ENCODE data around the gene PANK4.

- no peak for TF ChIP-seq PATZ1 (CRISPR knock-in tag; IDR thresholded peaks at IDR 0.05; ENCODE audit: borderline replicate concordance)
- TF ChIP-seq POU6F1 (CRISPR knock-in tag; IDR thresholded peaks at IDR 0.05; ENCODE audit: borderline replicate concordance, low read depth), result no peak
- TF ChIP-seq PPARA (CRISPR knock-in tag; IDR thresholded peaks at IDR 0.05; ENCODE audit: borderline replicate concordance), result no peak
- no peak for TF ChIP-seq ZFP30 (CRISPR knock-in tag; IDR thresholded peaks at IDR 0.05)
- TF ChIP-seq ZNF565 (CRISPR knock-in tag; conservative IDR thresholded peaks at IDR 0.05; ENCODE audit: low read depth), result no peak
- no peak for TF ChIP-seq CSDC2 (CRISPR knock-in tag; IDR thresholded peaks at IDR 0.05)
- TF ChIP-seq TOX (CRISPR knock-in tag; IDR thresholded peaks at IDR 0.05; ENCODE audit: borderline replicate concordance), result no peak
- TF ChIP-seq ZNF70 (CRISPR knock-in tag; IDR thresholded peaks at IDR 0.05), result no peak
- no peak for TF ChIP-seq CREB5 (CRISPR knock-in tag; IDR thresholded peaks at IDR 0.05; ENCODE audit: low read depth)
- TF ChIP-seq ESRRG (CRISPR knock-in tag; IDR thresholded peaks at IDR 0.05), result no peak
- no peak for TF ChIP-seq TCF4 (CRISPR knock-in tag; IDR thresholded peaks at IDR 0.05; ENCODE audit: borderline replicate concordance)
- TF ChIP-seq ARNTL (CRISPR knock-in tag; IDR thresholded peaks at IDR 0.05; ENCODE audit: borderline replicate concordance, low read depth), result no peak
- no peak for TF ChIP-seq RARB (CRISPR knock-in tag; IDR thresholded peaks at IDR 0.05)
These were observed 31.3 kb upstream of the PANK4 start for GRCh38 chr1:2557482-2558400.

Data from SK-N-SH treated with all-trans-retinoic acid at 6 μM for 48 hours (cell line).